Fibroblast of skin of left biceps (primary cell): ENCODE measurements around the gene SORBS1.

Source experiments
- DNase-seq, 2 experiments: peaks; one replicate each; pipeline ENCODE4 v3.0.0-alpha.2; 2013; ENCODE audit warnings: low read depth in 2 of 2

Gene SORBS1

DNA sequence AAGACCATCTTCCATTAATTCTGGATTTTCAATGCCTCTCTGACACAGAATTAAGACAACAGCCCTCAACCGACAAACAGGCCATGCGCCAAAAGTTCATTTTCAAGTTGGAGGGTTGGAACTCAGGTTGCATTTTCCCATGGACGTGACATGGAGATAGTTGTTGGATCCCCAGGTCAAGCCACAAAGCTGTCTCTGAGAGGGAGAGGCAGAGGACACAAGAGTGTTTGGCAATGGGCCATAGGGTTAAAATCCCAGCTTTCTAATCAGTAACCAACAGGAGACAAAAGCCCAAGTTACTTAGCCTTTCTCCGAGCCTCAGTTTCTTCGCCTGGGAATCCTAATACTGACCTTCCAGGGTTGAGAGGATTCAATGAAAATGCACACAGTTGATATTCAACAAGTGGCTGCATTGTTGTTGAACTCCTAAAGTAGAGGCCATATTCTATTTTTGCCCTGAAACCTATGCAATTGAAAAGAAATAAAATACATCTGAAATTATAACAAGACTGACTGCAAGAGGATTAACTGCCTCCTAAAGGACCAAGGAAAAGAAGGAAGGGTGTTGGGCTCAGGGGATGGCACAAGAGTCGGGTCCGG, 44.3 kb downstream of the SORBS1 start:
- DNase-seq, result no peak

DNA sequence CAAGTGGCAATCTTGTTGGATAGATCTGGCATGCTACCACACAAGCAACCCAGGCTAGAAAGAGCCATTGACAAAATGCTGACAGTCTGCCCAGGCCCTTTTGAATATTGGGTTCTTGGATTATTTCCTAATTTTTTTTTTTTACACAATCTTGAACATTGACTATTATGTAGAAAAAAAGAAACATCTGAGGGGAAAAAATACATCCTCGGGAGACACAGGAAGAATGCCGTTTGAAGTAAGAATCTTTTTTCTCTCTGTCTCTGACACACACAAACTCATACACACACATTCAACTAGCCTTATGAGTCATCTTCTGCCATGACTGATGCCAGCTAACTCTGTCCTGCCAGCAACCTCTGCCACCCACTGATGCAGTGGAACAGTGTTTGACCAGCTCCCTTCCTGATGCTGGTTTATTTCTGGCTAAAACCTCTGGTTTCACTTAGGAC, 47.2 kb downstream of the SORBS1 start:
- DNase-seq, result no peak

DNA sequence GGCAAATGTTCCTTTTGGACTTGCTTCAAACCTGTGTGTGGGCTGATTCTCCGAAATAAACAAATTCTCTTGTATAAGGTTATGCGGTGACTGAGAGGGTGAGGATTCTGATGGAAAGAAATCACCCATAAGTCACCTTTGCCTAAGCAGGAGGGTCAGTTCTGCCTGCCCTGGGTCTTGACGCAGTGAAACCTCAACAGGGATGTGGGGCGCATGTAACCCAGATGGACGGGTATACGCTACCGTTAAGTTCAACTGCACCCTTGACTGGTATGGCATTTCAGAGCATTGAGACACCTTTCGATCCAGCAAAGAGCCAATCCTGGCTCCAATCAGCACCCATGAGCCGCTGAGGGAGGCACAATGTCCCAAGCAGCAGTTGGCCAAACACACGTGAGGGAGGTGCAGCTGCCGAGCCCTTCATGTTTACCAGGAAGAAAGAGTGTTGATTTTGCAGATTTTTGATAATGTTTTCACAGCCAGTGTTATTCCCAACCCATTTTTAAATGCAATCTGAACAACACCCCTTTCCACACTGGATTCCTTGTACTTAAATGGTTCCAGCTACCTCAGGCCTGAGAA, 48.1 kb downstream of the SORBS1 start:
- DNase-seq, result no peak

DNA sequence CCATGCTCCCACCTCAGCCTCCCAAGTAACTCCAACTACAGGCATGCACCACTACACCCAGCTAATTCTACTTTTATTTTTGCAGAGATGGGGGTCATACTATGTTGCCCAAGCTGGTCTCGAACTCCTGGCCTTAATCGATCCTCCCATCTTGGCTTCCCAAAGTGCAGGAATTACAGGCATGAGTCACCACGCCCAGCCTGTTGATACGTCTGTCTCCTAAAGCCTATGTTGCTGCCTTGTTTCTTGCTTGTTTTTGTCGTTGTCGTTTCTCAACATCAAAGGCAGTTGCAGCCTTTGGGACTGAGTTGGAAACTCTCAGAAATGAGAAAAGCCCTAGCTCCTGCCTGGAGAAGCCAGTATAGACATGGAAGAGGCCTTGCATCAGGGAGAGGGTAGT, 49.9 kb downstream of the SORBS1 start:
- DNase-seq, result no peak

DNA sequence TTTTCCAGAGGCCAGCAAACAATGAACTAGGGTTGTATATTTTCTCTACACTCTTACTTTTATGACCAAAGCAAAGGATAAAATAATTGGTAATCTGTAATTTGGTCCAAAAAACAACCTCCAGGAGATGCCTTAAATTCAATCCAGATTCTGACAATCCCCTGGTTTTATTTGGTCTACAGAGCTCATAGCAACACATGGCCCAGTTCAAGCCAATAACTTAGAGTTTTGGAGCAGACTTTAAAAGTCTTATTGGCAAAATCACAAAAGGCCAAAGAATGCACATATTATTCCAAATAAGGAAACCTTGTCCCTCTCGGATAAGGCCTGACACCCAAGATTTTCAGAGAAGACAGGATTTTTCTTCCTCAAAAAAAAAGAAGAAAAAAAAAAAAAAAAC, 51.9 kb downstream of the SORBS1 start:
- no peak for DNase-seq

DNA sequence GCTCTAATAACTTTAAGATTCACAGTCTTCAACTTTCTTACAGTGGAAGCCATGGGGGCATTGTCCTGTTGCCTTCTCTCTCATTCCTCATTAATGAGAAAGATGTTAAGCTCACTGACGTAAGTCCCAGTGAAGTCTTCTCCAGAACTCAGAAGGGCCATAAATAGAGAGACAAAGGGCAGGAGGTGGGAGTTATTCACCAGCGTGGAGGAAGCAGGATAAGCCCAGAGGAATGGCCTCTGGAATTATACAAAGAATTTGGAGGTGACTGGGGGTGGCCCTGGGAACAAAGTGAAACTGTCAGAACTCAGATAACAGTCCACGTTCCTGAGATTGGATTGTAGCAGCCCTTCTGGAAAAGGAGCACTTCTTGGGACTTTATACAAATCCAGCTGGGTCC, 52.4 kb downstream of the SORBS1 start:
- no peak for DNase-seq

DNA sequence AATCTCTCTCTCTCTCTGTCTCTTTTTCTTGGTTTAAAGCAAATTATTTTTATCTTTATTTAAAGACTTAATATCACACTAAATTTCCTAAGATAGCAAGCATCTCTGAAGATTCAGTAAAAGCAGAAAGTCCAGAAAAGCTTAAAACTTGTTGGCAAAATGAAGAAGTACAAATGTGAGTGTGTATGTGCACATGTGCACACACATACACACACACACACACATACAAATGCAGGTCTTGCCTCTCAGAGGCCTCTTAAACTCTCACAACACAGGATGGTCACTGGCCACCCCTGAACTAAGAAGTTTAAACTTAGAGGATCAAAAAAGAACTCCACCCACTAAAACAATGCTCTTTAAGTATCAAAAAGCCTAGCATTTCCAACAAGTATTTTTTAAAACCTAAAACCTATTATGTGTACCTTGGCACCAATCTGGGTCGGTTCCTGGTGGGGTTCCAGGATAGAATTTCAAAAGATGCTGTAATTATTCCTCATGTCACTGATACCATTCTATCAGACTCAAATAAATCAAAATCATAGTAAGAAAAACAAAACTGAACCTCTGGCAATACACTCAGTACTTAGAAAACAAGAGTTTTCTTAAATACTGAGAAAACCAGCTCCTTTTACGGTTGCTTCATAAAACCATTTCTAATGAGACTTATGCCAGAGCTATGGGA, 55.0 kb downstream of the SORBS1 start:
- DNase-seq, result no peak

DNA sequence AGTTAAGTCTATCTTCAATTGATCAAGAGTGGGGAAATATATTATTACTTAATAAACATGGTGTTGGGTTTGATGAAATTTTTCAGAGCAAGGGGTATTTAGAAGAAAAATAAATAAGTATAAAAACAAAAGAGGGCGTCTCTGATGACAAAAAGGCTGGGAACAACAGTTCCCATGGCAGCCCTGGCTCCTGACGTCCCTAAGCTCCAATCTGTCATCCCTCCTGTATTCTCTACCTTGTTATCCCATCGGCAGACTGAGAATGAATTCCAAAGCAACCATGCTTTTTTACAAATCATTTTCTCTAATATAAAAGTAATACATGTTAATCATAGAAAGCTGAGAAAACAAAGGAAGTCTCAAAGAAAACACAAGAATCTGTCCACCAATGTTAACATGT, 55.5 kb downstream of the SORBS1 start:
- DNase-seq, result no peak

DNA sequence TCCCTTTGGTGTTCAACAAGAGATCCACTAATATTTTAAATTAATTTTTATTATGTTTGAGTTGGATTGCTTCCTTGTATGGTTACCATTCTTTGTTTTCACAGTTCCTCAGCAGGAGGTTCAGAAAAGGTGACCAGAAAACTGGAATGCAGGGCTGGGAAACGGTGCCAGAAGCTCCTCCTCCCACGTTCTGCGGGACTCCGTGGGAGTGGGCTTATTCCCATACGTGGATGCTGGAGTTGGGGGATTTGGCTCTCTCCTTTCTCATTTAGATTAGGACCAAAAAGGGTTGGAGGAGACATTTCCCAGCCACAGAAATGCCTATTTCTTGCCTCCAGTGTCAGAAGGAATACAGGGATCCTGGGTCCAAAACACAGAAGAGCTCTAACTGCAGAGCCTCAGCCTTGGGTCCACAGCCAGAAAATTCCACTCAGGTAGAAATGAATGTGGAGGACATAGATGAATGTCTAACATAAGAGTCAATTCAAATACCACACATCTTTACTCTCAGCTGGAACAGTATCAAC, 56.0 kb downstream of the SORBS1 start:
- no peak for DNase-seq

DNA sequence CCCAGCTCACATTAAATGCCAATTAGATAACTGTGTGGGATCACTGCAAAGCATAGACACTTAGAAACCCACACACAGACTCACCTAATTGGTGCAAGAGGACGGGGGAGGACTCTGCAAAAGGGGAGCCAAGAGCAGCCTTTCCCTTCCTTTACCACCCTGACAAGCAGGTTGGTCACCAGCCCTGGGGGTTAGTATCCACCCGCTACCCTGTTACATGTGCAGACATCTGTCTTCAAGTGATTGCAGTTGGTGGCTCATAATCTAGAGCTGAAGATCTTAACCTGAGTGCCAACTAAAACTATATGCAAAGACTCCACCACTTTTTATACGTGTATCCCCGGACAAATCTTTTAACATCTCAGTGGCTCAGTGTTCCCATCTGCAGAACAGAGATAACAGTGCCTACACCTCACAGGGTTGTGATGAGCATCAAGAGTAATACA, 56.9 kb downstream of the SORBS1 start:
- DNase-seq, result no peak

DNA sequence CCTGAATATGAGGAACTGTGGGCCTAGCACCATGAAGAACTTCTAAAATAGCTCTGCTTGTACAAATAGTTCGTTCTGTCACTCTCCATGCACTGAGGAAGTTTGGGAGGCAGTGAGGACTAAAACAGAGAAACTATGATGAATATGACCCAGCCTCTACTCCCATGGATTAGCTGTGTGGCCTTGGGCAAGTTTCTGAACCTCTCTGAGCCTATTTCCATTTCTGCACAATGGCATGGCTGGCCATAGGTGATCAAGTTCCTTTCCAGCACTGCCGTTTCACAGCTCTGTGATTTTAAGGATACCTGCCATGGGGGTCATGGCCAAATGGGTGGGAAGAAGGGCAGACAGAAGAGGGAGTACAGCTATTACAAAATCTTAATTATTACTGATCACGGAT, 57.6 kb downstream of the SORBS1 start:
- DNase-seq, result no peak

DNA sequence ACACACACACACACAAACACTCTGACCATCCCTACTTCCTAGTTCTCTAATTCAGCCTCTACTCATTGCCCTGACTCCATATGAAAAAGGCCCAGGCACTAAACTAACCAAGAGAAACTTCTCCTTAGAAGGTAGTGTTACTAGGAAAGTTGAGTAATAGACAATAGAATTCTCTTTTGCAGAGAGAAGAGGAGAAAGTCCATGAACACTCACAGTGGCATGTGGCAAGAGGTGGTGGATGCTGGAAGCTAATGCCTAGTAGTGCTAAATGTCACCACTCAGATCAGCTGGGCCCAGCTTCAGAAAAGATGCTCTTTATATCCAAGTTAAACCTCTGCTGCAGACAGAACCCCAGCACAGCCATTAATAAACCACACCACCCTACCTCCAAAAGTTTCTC, 58.2 kb downstream of the SORBS1 start:
- no peak for DNase-seq

DNA sequence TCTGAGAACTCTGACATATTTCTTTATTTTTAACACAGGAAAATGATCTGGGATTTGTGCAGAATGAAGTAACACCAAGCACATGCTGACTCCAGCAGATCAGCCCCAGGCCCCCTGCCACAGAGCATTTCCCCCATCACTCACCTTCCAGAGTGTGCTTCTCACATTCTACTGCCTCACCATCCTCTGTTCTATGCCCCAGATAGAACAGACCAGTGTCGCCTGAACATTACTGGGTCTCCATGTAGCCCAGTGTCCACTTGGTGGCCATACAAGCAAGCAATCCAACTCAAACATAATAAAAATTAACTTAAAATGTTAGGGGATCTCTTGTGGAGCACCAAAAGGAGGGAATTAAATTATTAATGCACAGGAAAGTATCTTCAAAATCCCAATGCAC, 58.8 kb downstream of the SORBS1 start:
- DNase-seq, result no peak

DNA sequence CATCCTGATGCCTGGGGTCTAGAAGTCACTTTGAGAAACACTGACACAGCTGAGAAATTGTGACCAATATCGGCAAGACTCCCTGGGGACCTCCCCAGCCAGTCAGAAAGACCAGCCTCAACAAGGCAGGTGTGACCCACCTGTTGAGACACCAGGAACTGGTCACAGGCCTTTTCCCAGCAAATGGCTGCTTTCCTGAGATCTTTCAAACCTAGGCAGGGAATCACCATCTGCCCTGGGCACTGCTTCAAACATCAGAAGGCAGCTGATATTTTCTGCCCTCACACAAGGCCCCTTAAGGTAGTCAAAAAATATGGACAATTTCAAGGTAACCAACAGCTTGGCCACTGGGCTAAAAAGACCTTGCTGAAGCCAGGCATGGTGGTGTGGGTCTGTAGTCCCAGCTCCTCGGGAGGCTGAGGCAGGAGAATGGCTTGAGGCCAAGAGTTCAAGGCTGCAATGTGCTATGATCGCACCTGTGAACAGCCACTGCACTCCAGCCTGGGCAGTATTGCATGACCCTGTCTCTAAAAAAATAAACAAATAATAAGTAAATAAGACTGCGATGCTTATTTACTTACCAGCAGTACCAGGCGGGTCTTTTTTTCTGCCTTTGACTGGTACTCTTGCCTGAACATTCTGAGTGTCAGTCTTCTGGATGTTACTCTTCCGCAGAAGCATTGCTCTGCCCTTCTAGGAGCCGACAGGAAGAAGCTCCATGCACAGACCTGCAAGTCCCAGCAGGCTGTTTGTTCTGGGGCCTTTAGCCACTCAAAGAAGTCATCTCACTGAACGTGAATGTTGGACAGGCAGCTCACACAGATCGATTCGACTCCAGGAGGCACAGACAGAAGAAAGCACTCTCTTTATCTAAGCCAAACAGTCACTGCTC, 59.7 kb downstream of the SORBS1 start:
- DNase-seq, result no peak

DNA sequence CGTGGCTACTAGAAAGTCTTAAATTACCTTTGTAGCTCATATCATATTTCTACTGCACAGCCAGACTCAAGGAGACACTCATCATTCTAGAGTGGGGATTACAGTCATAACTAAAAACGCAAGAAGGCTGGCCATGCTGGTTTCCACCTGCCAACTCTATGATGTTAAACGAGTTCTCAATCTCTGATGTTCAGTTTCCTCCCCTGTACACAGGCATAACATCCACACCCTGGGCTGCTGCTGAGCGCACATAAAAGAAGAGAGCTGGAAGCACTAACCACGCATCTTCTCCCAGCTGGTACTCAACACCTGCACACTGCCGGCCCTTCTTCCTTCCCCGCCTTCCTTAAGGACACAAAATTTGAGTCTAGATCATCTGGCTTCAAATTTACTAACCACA, 60.5 kb downstream of the SORBS1 start:
- DNase-seq, result no peak

DNA sequence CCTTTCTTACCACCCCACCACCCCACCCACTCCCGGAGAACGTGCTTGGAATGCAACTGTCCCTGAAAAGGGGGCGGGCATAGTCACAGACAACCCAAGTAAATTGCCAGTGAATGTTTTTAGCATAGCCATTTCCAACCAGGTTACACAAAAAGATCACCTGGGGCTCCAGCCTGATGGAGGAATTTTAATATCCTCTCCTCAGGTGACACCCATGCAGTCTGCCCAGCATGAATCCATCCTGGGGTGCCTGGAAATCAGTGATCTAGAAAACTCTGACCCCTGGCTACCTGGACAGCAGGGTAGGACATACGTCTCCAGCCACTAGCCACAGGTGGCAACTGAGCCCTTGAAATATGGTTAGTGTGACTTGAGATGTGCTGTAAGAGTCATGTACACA, 61.1 kb downstream of the SORBS1 start:
- no peak for DNase-seq

DNA sequence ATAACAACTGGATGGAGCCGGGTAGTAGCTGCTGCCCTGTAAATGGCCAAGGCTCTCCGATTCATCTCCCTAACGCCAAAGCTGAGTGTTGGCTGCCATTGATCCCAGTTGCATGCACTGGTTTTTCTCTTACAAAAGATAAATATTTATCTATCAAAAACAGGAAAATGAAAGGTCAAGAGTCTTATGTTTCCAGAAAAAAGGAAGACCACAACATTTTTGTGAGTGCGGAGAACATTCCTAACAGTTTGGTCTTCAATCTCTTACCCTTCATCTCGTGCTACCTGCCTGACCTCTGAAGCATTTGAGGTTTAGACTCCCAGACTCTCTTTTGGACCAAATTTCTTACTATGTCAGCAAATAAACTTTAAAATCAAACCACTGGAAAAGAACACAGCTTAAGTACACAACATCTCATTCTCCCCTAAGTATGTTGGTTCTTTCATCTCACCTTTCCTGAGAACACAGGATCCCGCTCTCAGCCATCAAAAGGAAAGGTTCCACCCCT, 61.6 kb downstream of the SORBS1 start:
- no peak for DNase-seq

DNA sequence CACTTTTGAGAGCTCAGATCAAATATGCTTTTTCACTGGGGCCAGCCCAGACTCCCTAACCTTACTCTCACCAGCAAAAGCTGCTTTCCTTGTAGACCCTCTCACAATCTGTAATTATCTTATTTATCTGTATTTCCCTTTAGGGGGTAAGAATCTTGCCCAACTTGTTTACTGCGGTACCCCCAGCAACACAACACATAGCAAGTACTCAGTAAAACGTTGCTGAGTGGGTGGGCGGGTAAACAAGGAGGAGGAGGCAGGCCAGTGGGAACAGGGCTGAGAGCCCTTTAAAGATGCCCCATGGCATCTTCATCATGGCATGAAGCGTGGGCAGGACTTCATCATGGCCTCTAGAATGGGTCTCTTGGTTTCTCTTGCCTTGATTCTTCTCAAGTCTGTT, 64.2 kb downstream of the SORBS1 start:
- DNase-seq, result no peak

DNA sequence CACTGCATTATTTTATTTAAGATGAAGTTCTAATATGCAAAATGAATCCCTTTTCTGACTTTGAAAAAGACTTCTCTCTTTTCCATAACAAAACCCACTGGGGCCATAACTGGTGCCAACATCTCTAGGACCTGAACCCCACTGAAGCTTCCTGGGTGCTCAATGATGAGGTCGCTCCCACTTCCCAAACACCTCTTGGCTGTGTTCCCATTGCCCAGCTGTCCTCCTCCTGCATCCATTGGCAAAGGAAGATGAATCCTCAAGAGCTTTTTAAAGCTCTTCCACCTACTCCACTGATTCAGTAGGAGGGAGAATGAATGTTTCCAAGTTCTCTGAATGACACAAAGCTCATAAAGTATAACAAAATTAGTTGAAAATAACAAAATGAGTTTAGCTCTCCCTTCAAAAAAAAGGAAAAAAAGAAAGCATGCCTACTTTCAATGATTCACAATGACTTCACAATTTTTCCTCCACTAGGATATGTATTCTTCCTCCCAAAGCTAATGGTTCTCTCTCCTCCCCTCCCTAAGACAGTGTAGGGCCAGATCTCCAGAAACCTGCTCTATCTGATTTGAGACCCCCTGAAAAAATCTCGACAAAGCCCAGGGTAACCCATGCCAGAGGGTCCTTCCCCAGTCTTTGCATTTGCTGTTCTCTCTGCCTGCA, 64.8 kb downstream of the SORBS1 start:
- no peak for DNase-seq

DNA sequence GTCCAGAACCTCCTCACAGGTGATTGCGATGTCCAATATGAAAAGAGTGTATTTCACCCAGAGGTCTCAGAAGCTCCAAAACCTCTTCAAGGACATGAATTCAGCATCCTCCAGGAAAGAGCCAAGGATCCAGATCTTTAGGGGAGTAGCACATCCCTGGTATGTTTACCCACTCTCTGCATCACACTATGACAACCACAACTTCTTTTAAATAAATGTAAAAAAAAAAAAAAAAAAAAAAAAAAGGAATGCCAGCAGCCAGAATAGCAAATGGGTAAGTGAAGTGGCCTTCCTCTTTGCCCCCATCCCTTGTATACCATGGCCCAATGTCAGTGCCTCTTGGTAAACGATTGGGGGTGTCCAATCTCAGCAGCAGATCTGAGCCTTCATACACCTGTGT, 67.3 kb downstream of the SORBS1 start:
- no peak for DNase-seq

DNA sequence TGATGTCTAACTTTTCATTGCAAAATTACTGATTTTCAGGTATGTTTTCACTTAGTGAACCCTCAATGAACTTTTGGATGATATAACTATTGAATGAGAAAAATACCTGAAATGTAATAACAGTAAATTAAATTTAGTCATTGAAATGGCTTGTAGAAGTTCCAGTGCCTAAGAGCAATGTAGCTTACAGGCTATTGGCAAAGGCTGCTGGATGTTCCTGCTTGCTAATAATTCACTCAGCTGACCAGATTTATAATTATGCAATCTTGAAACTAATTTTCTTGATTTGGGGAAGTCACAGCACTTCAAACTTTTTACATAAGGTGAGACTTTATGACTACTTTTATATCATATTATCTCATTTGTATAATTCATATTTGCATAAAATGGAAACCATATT, 73.2 kb downstream of the SORBS1 start:
- no peak for DNase-seq
